DLD1 (cell line): ENCODE data around the gene SPECC1.
"Not testable (repeated sequence)": the region's sequence is repeated elsewhere in the genome, so short reads cannot be mapped to it uniquely, and the experiment has no call there.

Source experiments
- in situ Hi-C: cut with HindIII; loops from 2 replicates; pipeline ENCODE4 v1.10.0; 2017; ENCODE audit warnings: low sequenced_read_pairs

Gene SPECC1

DNA sequence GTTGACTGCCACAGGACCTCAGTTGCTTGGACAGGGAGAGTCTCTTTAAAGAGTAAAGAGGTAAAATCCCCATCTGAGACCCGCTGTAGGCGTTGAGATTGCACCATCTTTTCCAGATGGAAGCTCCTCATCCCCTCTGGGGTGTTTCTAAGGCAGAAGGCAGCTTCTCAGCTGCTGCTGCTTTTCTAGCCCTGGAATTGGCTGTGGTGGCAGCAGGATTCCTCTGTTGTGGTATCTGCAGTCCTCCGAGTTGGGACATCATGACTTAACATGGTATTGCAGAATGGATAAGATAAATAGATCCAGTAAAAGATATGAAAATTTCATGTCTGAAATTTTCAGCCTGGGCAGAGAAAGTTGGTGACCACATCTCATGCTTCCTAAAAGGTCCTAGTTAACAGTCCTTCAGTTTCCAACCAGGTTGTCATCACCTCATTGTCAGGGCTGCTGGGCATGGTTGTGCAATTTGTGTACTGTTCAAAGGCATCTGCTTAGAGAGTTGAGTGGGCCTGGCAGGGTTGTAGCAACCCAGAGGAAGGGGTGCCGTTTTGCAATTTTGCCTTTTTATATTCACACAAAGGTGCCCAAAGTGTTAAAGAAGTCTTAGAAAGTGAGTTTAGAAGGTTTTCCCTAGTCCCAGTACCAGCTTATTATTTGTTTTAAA, 150.4 kb downstream of the SPECC1 start:
- in situ Hi-C loops, result no loop called here

GRCh38 chr17:20165516-20165915, 156.4 kb downstream of the SPECC1 start:
- in situ Hi-C loops, result not testable (repeated sequence)

DNA sequence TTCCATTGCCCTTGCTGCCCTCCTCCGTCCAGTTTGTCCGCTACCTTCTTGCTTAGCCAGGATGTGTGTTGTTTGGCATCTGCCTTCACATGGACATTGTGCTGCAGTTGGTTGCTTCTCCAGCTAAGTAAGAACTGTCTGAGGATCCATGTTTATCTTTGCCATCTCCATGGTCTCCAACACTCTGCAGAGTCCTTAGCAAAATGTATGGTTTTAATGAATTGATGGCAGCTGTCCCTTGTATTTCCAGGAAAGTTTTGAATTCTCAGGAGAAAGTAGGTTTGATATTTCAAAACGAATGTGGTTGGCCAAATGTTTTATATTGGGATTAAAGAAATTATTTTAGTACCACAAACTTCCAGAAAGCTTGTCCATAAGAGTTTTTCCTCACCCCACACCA, 160.9 kb downstream of the SPECC1 start:
- in situ Hi-C loops, result no loop called here

DNA sequence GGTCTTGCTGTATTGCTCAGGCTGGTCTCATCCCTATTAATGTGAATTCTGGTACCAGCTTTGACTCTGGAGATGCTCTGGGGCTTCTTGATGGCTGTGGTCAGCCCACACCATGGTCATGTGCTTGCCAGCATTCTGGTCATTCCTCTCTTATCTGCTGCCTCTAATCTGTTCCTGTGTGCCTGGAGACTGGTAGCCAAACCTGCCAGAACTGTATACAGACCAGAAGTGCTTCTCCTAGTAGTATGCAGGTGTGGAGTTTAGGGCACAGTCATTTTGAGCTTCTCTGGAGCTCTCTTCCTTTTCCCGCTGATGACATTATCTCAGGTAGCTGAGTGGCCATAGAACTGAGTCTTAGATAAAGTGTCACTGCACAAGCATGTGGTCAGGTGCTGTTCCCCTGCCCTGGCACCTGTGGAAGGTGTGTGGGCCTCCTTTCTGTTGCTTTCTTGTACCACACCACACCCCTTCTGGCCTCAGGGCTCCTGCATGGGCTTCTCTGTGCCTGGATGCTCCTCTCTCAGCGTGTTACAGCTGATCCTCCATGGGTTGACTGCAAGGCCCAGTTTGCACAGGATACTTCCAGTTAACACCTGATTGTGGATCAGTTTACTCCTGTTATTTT, 162.7 kb downstream of the SPECC1 start:
- in situ Hi-C loops, result no loop called here

- in situ Hi-C loops, result no loop called here
These were observed 163.2 kb downstream of the SPECC1 start for GRCh38 chr17:20172376-20172775.

GRCh38 chr17:20173091-20173490, 163.9 kb downstream of the SPECC1 start:
- in situ Hi-C loops, result no loop called here

DNA sequence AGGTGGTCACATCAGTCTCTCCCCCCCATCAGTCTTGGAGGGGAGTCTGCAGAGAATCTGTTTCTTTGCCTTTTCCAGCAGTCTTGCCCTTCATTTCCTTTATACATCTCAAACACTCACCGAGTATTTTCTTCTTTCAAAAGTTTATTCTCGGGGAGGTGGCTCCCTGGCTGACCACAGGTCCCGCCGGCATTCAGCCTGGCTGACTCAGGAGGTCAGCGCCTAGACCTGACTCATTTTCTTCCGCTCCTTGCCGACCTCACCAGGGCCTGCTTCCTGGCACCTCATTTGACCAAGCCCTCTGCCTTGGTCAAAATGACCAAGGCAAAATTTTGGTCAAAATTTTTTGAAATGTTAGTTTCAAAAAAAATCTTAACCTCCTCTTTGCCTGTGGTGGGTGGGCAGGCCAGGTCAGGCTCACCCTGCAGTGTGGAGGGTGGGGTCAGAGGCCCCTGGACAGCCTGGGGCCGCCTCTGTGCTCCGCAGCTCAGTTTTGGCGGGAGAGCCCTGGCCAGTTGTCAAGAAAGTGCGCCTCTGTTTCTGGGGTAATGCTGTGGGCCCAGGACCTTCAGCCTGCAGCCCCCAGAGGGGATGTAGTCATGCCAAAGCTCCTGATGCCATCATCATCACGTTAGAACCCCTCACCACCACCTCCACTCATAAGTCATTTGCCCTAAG, 165.6 kb downstream of the SPECC1 start:
- in situ Hi-C loops, result no loop called here

- in situ Hi-C loops, result no loop called here
These were observed 169.9 kb downstream of the SPECC1 start for GRCh38 chr17:20179041-20179440.

GRCh38 chr17:20180661-20181060, 171.5 kb downstream of the SPECC1 start:
- in situ Hi-C loops, result no loop called here

- in situ Hi-C loops, result no loop called here
These were observed 175.0 kb downstream of the SPECC1 start for GRCh38 chr17:20184181-20184580.

GRCh38 chr17:20184977-20185619, 175.9 kb downstream of the SPECC1 start:
- in situ Hi-C loops, result no loop called here

- in situ Hi-C loops, result no loop called here
These were observed 177.9 kb downstream of the SPECC1 start for GRCh38 chr17:20187049-20187448.

DNA sequence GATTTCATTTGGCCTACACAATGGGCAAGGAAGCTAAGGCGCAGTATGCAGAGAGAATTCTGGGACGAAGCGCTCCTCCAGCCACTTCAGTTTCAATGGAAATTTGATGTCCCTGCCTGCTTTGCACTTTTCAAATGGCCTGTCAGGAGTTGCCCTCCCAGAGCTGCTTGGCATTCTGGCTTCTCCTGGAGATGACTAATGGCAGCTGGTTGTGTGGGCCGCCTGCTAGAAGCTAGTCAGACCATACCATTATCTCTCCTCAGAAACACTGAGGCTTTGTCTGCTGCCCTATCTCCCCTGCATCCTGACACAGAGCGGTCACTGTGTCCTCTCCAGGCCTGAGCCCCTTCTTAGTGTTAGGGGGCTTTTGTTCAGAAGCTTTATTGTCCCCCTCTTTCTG, 180.1 kb downstream of the SPECC1 start:
- in situ Hi-C loops, result no loop called here

- in situ Hi-C loops, result no loop called here
These were observed 180.8 kb downstream of the SPECC1 start for GRCh38 chr17:20189979-20190378.

GRCh38 chr17:20190605-20191004, 181.4 kb downstream of the SPECC1 start:
- in situ Hi-C loops, result no loop called here

- in situ Hi-C loops, result no loop called here
These were observed 181.9 kb downstream of the SPECC1 start for GRCh38 chr17:20191056-20191455.

- in situ Hi-C loops, result not testable (repeated sequence)
These were observed 187.1 kb downstream of the SPECC1 start for GRCh38 chr17:20196286-20196685.

- in situ Hi-C loops, result no loop called here
These were observed 188.2 kb downstream of the SPECC1 start for GRCh38 chr17:20197272-20197926.

DNA sequence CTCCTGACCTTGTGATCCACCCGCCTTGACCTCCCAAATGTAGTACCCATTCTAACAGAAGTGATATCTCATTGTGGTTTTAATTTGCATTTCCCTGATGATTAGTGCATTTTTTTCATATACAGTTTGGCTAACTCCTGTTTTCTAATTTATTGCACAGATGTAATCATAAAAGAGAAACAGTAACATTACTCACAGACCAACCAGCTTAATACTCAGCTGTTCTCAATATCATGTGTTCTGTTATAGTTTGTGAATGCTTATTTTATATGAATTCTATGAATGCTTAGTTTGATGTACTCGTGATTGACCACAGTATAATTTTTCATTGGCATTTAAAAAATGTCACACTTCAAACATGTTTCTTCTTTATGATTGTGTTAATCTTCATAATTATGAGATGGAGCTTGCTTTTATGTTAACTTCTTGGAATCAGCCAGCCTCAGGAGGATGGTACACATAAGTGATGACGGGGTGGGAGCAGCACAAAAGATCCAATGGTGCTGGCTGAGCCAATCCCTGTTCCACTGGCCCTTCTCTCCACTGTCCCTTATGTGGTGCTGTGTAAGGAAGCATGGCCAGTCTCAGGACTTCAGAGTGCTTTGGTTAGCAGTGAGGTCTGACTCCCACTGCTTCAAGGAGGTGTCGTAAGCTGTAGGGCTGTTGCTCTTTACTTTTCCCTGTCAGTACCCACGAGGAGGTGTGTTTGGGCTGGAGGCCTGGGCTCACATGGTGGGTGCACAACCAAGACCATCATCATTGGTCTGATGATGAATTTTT, 191.0 kb downstream of the SPECC1 start:
- in situ Hi-C loops, result no loop called here

DNA sequence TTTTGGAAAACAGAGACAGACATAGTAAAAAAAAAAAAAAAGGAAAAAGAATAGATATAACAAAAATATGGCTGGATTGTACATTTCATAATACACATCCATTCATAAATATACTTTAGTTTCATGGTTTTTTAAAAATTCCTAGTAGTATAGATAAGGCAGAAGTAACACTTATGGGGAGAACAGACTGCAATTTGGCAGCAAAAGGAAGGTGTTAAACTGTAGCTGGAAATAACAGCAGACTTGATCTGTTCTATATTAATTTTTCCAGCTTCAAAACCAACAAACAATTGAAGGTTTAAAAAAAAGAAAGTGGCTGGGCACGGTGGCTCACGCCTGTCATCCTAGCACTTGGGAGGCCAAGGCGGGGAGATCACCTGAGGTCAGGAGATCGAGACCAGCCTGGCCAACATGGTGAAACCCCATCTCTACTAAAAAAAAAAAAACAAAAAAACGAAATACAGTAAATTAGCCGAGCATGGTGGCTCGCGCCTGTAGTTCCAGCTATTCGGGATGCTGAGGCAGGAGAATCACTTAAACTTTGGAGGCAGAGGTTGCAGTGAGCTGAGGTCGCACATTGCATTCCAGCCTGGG, 191.8 kb downstream of the SPECC1 start:
- in situ Hi-C loops, result no loop called here
